Inferior parietal cortex (tissue), 1 donor: Measurements from ENCODE around the gene TUBG2.
"Not testable (repeated sequence)": the region's sequence is repeated elsewhere in the genome, so short reads cannot be mapped to it uniquely, and the experiment has no call there.

Source experiments
- DNase-seq: peaks from one replicate; pipeline ENCODE4 v3.0.0-alpha.2; 2016; ENCODE audit errors: extremely low spot score

Gene TUBG2

DNA sequence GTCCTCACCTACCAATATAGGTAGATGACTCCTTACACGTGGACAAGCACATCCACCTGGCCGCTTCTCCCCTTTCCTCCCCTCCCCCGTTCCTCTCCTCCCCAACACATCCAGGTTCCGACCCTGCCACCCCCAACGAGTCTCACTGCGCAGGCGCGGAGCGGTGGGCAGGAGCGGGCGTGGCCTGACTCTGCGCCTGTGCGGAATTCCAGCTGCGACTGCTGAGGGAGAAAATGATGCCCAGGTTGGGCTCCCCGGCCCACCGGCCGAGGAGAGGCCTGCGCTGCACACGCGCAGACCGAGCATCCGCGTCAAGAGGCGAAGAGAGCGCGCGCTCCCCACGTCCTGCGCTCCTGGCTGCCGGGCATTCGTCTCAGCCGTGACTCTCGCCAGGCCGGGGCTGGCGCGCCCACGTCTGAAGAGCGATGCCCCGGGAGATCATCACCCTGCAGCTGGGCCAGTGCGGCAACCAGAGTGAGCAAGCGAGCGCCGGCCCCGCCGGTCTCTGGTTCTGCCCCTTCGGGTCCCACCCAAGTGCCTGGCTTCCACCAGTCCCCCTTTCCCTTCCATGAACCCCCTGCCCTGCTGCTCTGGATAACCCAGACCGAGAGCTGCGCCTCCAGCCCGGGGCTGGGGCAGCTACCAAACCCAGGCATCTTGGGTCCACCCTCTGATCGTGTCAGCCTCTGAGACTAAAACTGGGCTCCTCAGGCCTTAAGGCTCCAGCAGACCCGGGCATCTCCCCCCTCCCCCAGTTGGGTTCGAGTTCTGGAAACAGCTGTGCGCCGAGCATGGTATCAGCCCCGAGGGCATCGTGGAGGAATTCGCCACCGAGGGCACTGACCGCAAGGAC is at the start of gene TUBG2:
TUBG2 (plus strand) TSS at position 206 of the 853 bp plus-strand sequence; CDS start at position 426, 220 bp downstream.
- DNase-seq = peak; percentile 89

DNA sequence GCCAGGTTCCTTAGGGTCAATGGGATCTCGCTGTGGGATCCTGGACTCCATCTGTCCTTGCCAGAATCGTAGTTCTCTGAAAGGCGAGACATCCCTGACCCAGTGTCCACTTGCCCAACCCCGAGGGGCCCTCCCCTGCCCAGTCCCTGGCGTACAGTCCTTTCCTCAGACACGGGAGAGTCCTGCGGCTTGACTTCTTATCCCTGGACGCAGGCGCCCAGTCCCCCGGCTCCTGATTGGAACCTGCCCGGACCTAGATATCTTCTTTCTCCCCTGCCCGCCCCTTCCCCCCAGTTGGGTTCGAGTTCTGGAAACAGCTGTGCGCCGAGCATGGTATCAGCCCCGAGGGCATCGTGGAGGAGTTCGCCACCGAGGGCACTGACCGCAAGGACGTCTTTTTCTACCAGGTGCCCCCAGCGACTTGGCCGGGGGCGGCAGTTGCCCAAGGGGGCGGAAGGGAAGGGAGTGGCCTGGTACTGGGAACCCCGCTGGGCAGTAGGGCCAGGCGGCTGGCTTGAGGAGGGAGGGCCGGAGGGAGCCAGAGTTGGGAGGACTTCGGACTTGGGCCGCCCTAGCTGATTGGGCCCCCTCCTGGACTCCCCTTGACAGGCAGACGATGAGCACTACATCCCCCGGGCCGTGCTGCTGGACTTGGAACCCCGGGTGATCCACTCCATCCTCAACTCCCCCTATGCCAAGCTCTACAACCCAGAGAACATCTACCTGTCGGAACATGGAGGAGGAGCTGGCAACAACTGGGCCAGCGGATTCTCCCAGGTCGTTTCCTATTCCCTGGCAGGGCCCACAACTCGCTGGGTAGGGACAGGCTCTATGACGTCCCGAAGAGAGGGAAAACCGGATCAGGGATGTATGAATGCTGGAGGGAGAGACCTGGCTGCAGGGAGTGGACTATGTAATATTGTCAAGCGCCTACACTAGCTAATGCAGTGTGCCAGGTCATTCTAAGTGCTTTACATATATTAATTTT is 49.0 kb upstream of the TUBG2 start:
- not testable (repeated sequence) for DNase-seq

- no peak for DNase-seq
Observed at GRCh38 chr17:42612013-42612412, 47.1 kb upstream of the TUBG2 start.

GRCh38 chr17:42613699-42614295 is 45.3 kb upstream of the TUBG2 start:
- DNase-seq = no peak

DNA sequence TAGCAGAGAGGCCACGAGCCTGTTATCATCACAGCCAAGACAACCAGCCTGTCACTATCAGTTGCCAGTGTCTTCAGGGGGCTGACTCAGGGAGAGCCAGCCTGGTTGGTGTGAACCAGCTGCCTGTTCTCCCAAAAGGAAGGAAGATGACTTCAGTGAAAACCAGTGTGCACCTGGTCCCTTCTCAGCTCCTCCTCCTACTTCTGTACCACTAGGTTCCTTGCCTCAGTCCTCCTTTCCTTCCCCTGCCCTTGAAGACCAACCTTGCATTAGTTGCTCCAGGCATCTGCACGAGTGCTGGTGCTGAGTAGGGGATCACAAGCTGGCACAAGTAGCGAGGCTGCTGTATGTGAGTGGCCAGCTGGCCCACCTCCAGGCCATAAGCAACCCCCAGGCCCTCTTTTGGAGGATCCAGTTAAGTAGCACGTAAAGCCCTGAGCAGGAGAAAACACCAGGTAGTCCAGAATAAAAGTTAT is 41.1 kb upstream of the TUBG2 start:
- DNase-seq = no peak

GRCh38 chr17:42618442-42619150 is 40.5 kb upstream of the TUBG2 start:
- DNase-seq = no peak

- DNase-seq = not testable (repeated sequence)
Observed at GRCh38 chr17:42621987-42622386, 37.1 kb upstream of the TUBG2 start.

GRCh38 chr17:42623271-42623670 is 35.8 kb upstream of the TUBG2 start:
- no peak for DNase-seq

DNA sequence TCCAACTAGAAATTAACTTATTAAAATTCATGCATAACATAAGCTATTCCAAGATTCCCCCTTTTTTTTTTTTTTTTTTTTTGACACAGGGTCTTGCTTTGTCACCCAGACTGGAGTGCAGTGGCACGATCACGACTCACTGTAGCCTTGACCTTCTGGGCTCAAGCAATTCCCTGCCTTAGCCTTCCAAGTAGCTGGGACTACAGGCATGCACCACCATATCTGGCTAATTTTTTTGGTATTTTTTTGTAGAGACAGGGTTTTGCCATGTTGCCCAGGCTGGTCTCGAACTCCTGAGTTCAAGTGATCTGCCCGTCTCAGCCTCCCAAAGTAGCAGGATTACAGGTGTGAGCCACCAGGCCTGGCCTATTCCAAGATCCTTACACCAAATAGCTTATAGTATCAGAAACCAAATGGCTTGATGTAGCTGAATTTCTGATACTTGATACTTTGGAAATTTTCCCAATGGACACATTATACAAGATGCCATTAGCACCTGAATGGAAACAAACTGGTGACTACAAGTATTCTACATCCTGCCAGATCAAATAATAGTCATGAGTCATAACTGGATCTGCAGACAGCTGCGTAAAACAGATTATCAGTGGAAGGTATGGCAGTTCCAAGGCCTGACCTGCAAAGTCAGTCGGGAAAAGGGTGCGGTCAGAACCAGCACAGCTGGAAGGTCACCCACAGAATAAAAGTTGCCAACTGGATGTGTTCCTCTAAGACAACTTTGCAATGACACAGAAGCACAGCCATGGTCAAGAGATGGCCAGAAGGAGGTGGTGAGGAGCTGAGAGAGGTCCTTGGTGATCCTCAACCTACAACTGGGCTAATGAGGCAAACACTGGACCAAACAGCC is 35.1 kb upstream of the TUBG2 start:
- DNase-seq = no peak

GRCh38 chr17:42627032-42627764 is 31.9 kb upstream of the TUBG2 start:
- DNase-seq = not testable (repeated sequence)

DNA sequence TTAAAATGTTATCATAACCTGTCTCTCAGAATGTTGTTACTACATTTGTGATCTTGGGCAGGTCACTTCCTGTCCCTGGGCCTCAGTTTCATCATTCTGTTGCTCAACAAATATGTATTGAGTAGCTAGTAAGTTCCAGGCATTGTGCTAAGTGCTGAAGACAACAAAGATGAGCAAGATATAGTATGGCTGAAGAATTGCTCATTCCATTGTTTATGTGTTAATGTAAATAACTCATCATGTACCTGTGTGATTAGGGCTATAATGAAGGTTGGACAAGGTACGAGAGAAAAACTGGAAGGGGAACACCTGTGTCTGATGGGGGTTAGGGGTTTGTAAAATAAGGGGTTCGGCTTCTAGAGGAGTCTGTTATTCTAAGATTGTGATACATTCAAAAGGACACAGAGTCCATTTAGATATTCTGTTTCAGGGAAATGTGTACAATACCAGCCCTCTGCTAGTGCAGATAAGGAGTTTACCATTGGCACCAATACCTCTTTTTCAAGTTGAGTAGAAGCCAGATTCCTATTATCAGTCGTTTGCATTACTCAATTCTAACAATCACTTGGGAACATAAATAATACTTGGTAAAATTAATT is 29.6 kb upstream of the TUBG2 start:
- DNase-seq = no peak

- no peak for DNase-seq
Observed at GRCh38 chr17:42632949-42633444, 26.1 kb upstream of the TUBG2 start.

DNA sequence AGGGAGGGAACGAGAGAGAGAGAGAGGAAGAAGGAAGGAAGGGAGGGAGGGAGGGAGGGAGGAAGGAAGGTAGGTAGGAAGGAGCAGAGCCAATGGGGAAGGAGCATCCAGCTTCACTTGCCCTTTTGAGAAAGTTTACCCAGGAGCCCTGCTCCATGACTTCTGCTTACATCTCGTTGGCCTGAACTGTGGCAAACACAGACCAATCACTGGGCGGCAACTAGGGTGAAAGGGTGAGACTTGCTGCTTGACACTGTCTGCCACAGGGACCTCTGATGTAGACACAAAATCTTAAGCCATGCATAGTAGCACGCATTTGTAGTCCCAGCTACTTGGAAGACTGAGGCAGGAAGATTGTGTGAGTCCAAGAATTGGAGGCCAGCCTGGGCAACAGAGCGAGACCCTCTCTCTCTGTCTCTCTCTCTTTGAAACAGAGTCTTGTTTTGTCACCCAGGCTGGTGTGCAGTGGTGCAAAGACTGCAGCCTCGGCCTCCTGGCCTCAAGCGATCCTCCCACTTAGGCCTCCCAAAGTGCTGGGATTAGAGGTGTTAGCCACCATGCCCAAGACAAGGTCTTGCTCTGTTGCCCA is 19.5 kb upstream of the TUBG2 start:
- no peak for DNase-seq

DNA sequence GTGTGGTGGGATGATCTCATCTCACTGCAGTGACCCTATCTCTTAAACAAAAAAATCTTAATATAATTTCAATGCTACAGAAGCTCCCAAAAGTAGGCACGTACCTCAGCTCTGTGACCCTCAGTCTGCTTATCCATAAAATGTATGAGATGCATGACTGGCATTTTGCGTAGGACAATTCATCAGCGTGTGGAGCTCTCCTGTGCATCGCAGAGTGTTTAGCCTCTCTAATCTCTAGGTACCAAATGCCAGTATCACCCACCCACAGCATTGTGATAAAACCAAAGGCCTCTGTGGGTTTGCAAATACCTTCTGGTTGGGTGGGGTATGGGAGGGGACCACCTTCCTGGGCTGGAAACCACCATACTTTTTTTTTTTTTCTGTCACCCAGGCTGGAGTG is 19.0 kb upstream of the TUBG2 start:
- no peak for DNase-seq

DNA sequence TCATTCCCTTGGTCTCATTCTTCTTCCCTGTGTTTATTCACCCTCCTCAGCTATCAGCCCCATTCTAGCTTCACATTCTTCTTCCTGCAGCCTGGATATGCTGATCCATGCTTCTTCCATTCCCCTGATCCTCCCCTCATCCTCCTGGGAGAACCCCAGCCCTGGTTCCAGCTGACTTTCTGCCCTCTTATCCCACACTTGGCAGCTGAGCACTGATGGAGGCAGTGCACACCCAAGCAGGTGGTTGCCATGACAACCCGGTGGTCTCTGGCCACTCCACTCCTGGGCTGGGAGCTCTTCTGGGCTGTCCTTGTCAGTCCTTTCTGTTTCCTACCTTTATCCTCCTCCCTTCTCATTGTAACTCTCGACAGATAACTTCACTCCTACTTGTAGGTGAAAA is 16.7 kb upstream of the TUBG2 start:
- no peak for DNase-seq

GRCh38 chr17:42647778-42648177 is 11.3 kb upstream of the TUBG2 start:
- DNase-seq = no peak

- no peak for DNase-seq
Observed at GRCh38 chr17:42651392-42651791, 7.7 kb upstream of the TUBG2 start.
